ENCODE results near the gene SNTG2. TPM values are rescaled to one million over a fixed set of nuclear protein-coding genes. Genes with fewer than 3 reads are reported as not detected.

SNTG2 gene
- total and polyA plus RNA-seq, 10 of the 15 experiments (the other 5 are each of a cell fraction or from before 2014, with no cell fraction given), result not detected

- no peak overlapping the region for H3K4me2 ChIP-seq (ENCODE audit: control insufficient read depth, insufficient read depth)
- no peak for ATAC-seq
- in situ Hi-C loops (cut with MboI), result no loop called here
- H2AFZ ChIP-seq (ENCODE audit: control insufficient read depth, low read depth, low read length), result no peak overlapping the region
- no peaks in the 10 kb centered on the region for H4K20me1 ChIP-seq (ENCODE audit: control insufficient read depth, insufficient read depth)
- TF ChIP-seq NR2C2 (IDR thresholded peaks at IDR 0.05; ENCODE audit: borderline replicate concordance, control insufficient read depth, insufficient read length, low read depth) (peak; percentile 35), ATF7 (IDR thresholded peaks at IDR 0.05; ENCODE audit: low read depth) (no peak)
- H3K4me3 ChIP-seq, result no peak overlapping the region
- no TSS peak for BruUV-seq (replicated peaks)
- CTCF ChIA-PET, result no interaction called here
- no peak overlapping the region for H3K27ac ChIP-seq (ENCODE audit: control insufficient read depth, insufficient read depth)
- POLR2A ChIA-PET, result no interaction called here
- SMC1A ChIA-PET (ENCODE audit: uncharacterized antibody, unreplicated experiment), result no interaction called here
- no peaks in the 10 kb centered on the region for H3K9me3 ChIP-seq (replicated peaks; ENCODE audit: control insufficient read depth, insufficient read depth, low read length)
- no peak overlapping the region for H3K9ac ChIP-seq (ENCODE audit: control insufficient read depth, insufficient read depth, low read length)
- H3K36me3 ChIP-seq (ENCODE audit: control insufficient read depth in 2 of 2, insufficient read depth in 2 of 2, low read length in 1 of 2), result no peaks in the 10 kb centered on the region
- intact Hi-C loops (cut with micrococcal nuclease; ENCODE audit: unreplicated experiment), result no loop called here
- no peaks in the 10 kb centered on the region for H3K4me1 ChIP-seq (ENCODE audit: control insufficient read depth, insufficient read depth, low read length)
- H3K27me3 ChIP-seq (replicated peaks in 1 of 2; ENCODE audit: control insufficient read depth in 2 of 2, insufficient read depth in 2 of 2, low read length in 1 of 2), result no peaks in the 10 kb centered on the region
- DNase-seq (ENCODE audit: low read depth, low spot score), result no peak
- RAD21 ChIA-PET (ENCODE audit: unreplicated experiment), result no interaction called here
- 36% methylated on average over 5 of the region's 5 CpGs for WGBS (ENCODE audit: insufficient coverage, insufficient replicate concordance, low lambda C conversion rate, missing lambda C conversion rate)
- no peaks in the 10 kb centered on the region for H3K79me2 ChIP-seq (ENCODE audit: control insufficient read depth, insufficient read depth, low read length)
- no peak for FAIRE-seq
These were observed 300.9 kb downstream of the SNTG2 start for GRCh38 chr2:1251520-1251919.

GRCh38 chr2:1253629-1254028, 303.0 kb downstream of the SNTG2 start:
- H2AFZ ChIP-seq (ENCODE audit: control insufficient read depth, low read depth, low read length), result no peak overlapping the region
- H3K27me3 ChIP-seq (replicated peaks in 1 of 2; ENCODE audit: control insufficient read depth in 2 of 2, insufficient read depth in 2 of 2, low read length in 1 of 2), result no peaks in the 10 kb centered on the region
- TF ChIP-seq KDM1A (IDR thresholded peaks at IDR 0.05; ENCODE audit: borderline replicate concordance), result no peak
- TF ChIP-seq ZBED1 (IDR thresholded peaks at IDR 0.05; ENCODE audit: borderline replicate concordance), result no peak
- no peak for TF ChIP-seq BCL11A (IDR thresholded peaks at IDR 0.05; ENCODE audit: low read depth, low read length)
- TF ChIP-seq PAX5 (IDR thresholded peaks at IDR 0.05; ENCODE audit: borderline replicate concordance, low read depth, low read length), result no peak
- no peak for TF ChIP-seq STAT3 (IDR thresholded peaks at IDR 0.05; ENCODE audit: low read depth, low read length)
- TF ChIP-seq GABPA (IDR thresholded peaks at IDR 0.05; ENCODE audit: low read depth), result no peak
- no peak for TF ChIP-seq RFX5 (IDR thresholded peaks at IDR 0.05; ENCODE audit: low read depth, low read length)
- 4% methylated on average over 4 of the region's 4 CpGs for WGBS (ENCODE audit: insufficient coverage, insufficient replicate concordance, low lambda C conversion rate, missing lambda C conversion rate)
- no peaks in the 10 kb centered on the region for H3K79me2 ChIP-seq (ENCODE audit: control insufficient read depth, insufficient read depth, low read length)
- no peaks in the 10 kb centered on the region for H4K20me1 ChIP-seq (ENCODE audit: control insufficient read depth, insufficient read depth)
- no peaks in the 10 kb centered on the region for H3K36me3 ChIP-seq (ENCODE audit: control insufficient read depth in 2 of 2, insufficient read depth in 2 of 2, low read length in 1 of 2)
- RAD21 ChIA-PET (ENCODE audit: unreplicated experiment), result no interaction called here
- H3K27ac ChIP-seq (ENCODE audit: control insufficient read depth, insufficient read depth), result no peak overlapping the region
- ATAC-seq (no peak), FAIRE-seq (no peak), DNase-seq (ENCODE audit: low read depth, low spot score) (no peak)
- POLR2A ChIA-PET, result no interaction called here
- intact Hi-C loops (cut with micrococcal nuclease; ENCODE audit: unreplicated experiment) (no loop called here), in situ Hi-C loops (cut with MboI) (no loop called here)
- no peaks in the 10 kb centered on the region for H3K4me1 ChIP-seq (ENCODE audit: control insufficient read depth, insufficient read depth, low read length)
- H3K4me2 ChIP-seq (ENCODE audit: control insufficient read depth, insufficient read depth), result no peak overlapping the region
- H3K9me3 ChIP-seq (replicated peaks; ENCODE audit: control insufficient read depth, insufficient read depth, low read length), result no peaks in the 10 kb centered on the region
- H3K4me3 ChIP-seq, result no peak overlapping the region
- SMC1A ChIA-PET (ENCODE audit: uncharacterized antibody, unreplicated experiment), result no interaction called here
- CTCF ChIA-PET, result no interaction called here
- no TSS peak for BruUV-seq (replicated peaks)
- H3K9ac ChIP-seq (ENCODE audit: control insufficient read depth, insufficient read depth, low read length), result no peak overlapping the region
